Upper lobe of left lung (tissue), 6 donors: ENCODE results near the gene ABHD18. TPM values are rescaled to one million over a fixed set of nuclear protein-coding genes. Genes with fewer than 3 reads are reported as not detected.
"Not testable (repeated sequence)": the region's sequence is repeated elsewhere in the genome, so short reads cannot be mapped to it uniquely, and the experiment has no call there.

ENCODE experiments used
- ATAC-seq, 2 donors: fragments of 200-7000 bp; cut with Tn5 transposase; one replicate each; pipeline ENCODE4 v1.9.1; 2022; ENCODE audit warnings: mild to moderate bottlenecking in 2 of 2, moderate library complexity in 2 of 2; ENCODE audit not compliant: low FRiP score in 2 of 2
- DNase-seq, 2 donors: peaks; one replicate each; pipeline ENCODE4 v3.0.0-alpha.2; 2019 to 2020
- H3K27ac ChIP-seq, 4 donors: fragments of 200-600 bp; sonication (generic); one replicate each; pipeline ENCODE4 v1.5.1; 2016 to 2019
- H3K27me3 ChIP-seq, 4 donors: fragments of 200-600 bp; sonication (generic); one replicate each; pipeline ENCODE4 v1.5.1; 2017 to 2019
- H3K36me3 ChIP-seq, 4 donors: fragments of 200-600 bp; sonication (generic); one replicate each; pipeline ENCODE4 v1.5.1; 2016 to 2019
- H3K4me1 ChIP-seq, 4 donors: fragments of 200-600 bp; sonication (generic); one replicate each; pipeline ENCODE4 v1.5.1; 2018 to 2019
- H3K4me3 ChIP-seq, 4 donors: fragments of 200-600 bp; sonication (generic); one replicate each; pipeline ENCODE4 v1.5.1; 2017 to 2019; ENCODE audit warnings: mild to moderate bottlenecking in 2 of 4, moderate library complexity in 1 of 4
- H3K9me3 ChIP-seq, 4 donors: fragments of 200-600 bp; sonication (generic); one replicate each; pipeline ENCODE4 v1.5.1; 2018 to 2019
- CTCF ChIP-seq, 6 experiments: fragments of 450-650 bp in 4 of 6; fragments of 200-600 bp in 2 of 6; sonication (generic) in 2 of 6; IDR thresholded peaks; one replicate each; pipeline ENCODE4 v1.5.1; 2016 to 2019; ENCODE audit warnings: antibody characterized with exemption in 6 of 6
- EP300 ChIP-seq, 4 donors: sonication (generic); formaldehyde crosslinking; IDR thresholded peaks; one replicate each; pipeline ENCODE4 v1.5.1; 2017; ENCODE audit warnings: antibody characterized with exemption in 4 of 4, control low read depth in 2 of 4
- POLR2A ChIP-seq, 4 donors: fragments of 450-650 bp; IDR thresholded peaks; one replicate each; pipeline ENCODE4 v1.5.1; 2016 to 2017; ENCODE audit warnings: antibody characterized with exemption in 4 of 4, mild to moderate bottlenecking in 2 of 4
- POLR2AphosphoS5 ChIP-seq, 2 donors: sonication (generic); formaldehyde crosslinking; IDR thresholded peaks; one replicate each; pipeline ENCODE4 v1.5.1; 2017; ENCODE audit warnings: antibody characterized with exemption in 2 of 2
- WGBS, 2 donors: methylation state at CpG; one replicate each; pipeline ENCODE4 v1.1.5; 2017 to 2018; 5-methylcytosine and 5-hydroxymethylcytosine counted together
- total RNA-seq, 6 donors: library from RNA; depleted of rRNA in 4 of 6; stranded (reverse); fragments of >200 nt in 4 of 6; gene quantifications; one replicate each; pipeline versions ENCODE4 v1.1.0 to v1.2.1, GENCODE V29; 2016 to 2021
- donor health status: DM: no; HTN: no; CAD: no; lungs with moderate emphysema.
- donor health status: DM: no; HTN: yes; CAD: no; lungs with severe emphysema.

ABHD18 gene
- total RNA-seq, 6 donors from 2014 or later, result 9.3 to 30.4 (median 12.0) TPM

GRCh38 chr4:127959794-127960193, 5.4 kb upstream of the ABHD18 start:
- Histone ChIP-seq H3K9me3 (no peaks in the 10 kb centered on the region), H3K36me3 (peaks cover 0 to 14% (median 6%) of the 10 kb centered on the region in 4 donors), H3K27me3 (no peaks in the 10 kb centered on the region), H3K4me1 (peaks cover 0 to 10% (median 7%) of the 10 kb centered on the region in 4 donors), H3K4me3 (no peak overlapping the region), H3K27ac (peak overlapping the region in 1 of 4 donors; percentile 27)
- DNase-seq (no peak), ATAC-seq (no peak)
- TF ChIP-seq POLR2AphosphoS5 (IDR thresholded peaks at IDR 0.05) (no peak), EP300 (IDR thresholded peaks at IDR 0.05) (no peak), CTCF (IDR thresholded peaks at IDR 0.05) (no peak), POLR2A (IDR thresholded peaks at IDR 0.05) (no peak)
- WGBS, 2 donors, result 69 to 79% methylated on average over 1 of the region's 1 CpG

GRCh38 chr4:127963633-127964398, 1.4 kb upstream of the ABHD18 start:
- 59 to 83% methylated on average over 16 to 24 of the region's 35 CpGs for WGBS, 2 donors
- H3K27ac ChIP-seq, result peak overlapping the region; percentile 89 to 98 (median 96)
- H3K4me3 ChIP-seq, result peak overlapping the region; percentile 69 to 98 (median 82)
- H3K9me3 ChIP-seq, H3K36me3 ChIP-seq, H3K27me3 ChIP-seq, ATAC-seq, DNase-seq: not testable (repeated sequence)
- peaks cover 0 to 20% (median 12%) of the 10 kb centered on the region in 4 donors for H3K4me1 ChIP-seq

- peak in 1 of 4 donors; percentile 31 for TF ChIP-seq POLR2A (IDR thresholded peaks at IDR 0.05)
- ATAC-seq (peak; percentile 34 to 64), DNase-seq (peak in 1 of 2 donors; percentile 90)
- H3K36me3 ChIP-seq, H3K9me3 ChIP-seq, H3K27me3 ChIP-seq: not testable (repeated sequence)
- Histone ChIP-seq H3K4me1 (peaks cover 0 to 20% (median 12%) of the 10 kb centered on the region in 4 donors), H3K27ac (peak overlapping the region; percentile 89 to 98 (median 96)), H3K4me3 (peak overlapping the region; percentile 69 to 98 (median 82))
- WGBS, 2 donors, result 0% methylated on average over 9 to 30 of the region's 41 CpGs
Observed at GRCh38 chr4:127964426-127965061, 662 bp upstream of the ABHD18 start.

- no peaks in the 10 kb centered on the region for H3K27me3 ChIP-seq
- 0% methylated on average over 2 to 13 of the region's 15 CpGs for WGBS, 2 donors
- H3K4me1 ChIP-seq, result peaks cover 0 to 20% (median 12%) of the 10 kb centered on the region in 4 donors
- DNase-seq (peak; percentile 75 to 90), ATAC-seq (peak; percentile 18 to 63)
- H3K4me3 ChIP-seq, result peak overlapping the region; percentile 69 to 98 (median 82)
- TF ChIP-seq POLR2A (IDR thresholded peaks at IDR 0.05) (no peak), POLR2AphosphoS5 (IDR thresholded peaks at IDR 0.05) (no peak), CTCF (IDR thresholded peaks at IDR 0.05) (no peak), EP300 (IDR thresholded peaks at IDR 0.05) (no peak)
- no peaks in the 10 kb centered on the region for H3K9me3 ChIP-seq
- H3K36me3 ChIP-seq, result no peaks in the 10 kb centered on the region
- H3K27ac ChIP-seq, result peak overlapping the region; percentile 89 to 98 (median 96)
Observed at GRCh38 chr4:127965803-127966175, 583 bp downstream of the ABHD18 start.

- ATAC-seq, result no peak
- no peak for DNase-seq
- H3K4me3 ChIP-seq, result no peak overlapping the region
- TF ChIP-seq EP300 (IDR thresholded peaks at IDR 0.05) (no peak), POLR2A (IDR thresholded peaks at IDR 0.05) (no peak), CTCF (IDR thresholded peaks at IDR 0.05) (no peak), POLR2AphosphoS5 (IDR thresholded peaks at IDR 0.05) (no peak)
- no peak overlapping the region for H3K27ac ChIP-seq
- no peaks in the 10 kb centered on the region for H3K27me3 ChIP-seq
- H3K36me3 ChIP-seq, result no peaks in the 10 kb centered on the region
- H3K4me1 ChIP-seq, result peaks cover 0 to 20% (median 12%) of the 10 kb centered on the region in 4 donors
- 97 to 100% methylated on average over 1 of the region's 1 CpG for WGBS, 2 donors
- H3K9me3 ChIP-seq, result no peaks in the 10 kb centered on the region
Observed at GRCh38 chr4:127967141-127967775, 2.1 kb downstream of the ABHD18 start.
